ENCODE results near the gene EBI3. TPM values are rescaled to one million over a fixed set of nuclear protein-coding genes. Genes with fewer than 3 reads are reported as not detected.

Gene EBI3
- 0.10 TPM in 1 of 2 replicates, not detected in the other for total RNA-seq

DNA sequence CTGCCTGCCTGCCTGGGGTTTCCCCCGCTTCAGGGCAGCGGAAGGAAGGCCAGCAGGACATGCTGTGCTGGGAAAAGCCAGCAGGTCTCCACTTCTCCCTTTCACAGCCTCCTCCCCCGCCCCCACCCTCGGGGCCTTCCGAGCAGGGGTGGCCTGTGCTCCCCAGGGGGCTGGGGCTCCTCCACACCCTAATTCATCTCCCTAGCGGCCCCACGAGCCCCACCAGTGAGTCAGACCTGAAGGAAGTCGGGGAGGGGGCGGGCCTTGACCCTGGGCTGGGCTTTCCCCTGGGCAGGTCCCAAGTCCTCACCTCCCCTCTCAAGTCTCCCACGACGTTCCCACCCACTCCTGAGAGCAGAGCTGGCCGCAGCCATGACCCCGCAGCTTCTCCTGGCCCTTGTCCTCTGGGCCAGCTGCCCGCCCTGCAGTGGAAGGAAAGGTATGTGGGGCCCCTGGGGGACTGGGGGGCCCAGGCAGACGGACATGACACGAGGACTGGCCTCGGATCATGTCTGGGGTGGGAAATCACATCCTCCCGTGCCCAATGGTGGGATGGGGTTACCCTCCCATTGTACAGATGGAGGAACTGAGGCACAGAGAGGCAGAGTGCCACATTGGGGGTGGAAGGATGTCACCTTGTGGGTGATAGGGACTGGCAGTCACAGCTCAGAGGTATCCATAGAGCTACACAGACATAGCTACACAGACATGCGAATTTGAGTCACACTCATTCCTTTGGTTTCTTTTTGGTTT lies at the start of gene EBI3:
TSS of gene EBI3 (plus strand) at position 345 of the 753 bp plus-strand sequence. CDS start at position 373, 28 bp downstream.

DNA sequence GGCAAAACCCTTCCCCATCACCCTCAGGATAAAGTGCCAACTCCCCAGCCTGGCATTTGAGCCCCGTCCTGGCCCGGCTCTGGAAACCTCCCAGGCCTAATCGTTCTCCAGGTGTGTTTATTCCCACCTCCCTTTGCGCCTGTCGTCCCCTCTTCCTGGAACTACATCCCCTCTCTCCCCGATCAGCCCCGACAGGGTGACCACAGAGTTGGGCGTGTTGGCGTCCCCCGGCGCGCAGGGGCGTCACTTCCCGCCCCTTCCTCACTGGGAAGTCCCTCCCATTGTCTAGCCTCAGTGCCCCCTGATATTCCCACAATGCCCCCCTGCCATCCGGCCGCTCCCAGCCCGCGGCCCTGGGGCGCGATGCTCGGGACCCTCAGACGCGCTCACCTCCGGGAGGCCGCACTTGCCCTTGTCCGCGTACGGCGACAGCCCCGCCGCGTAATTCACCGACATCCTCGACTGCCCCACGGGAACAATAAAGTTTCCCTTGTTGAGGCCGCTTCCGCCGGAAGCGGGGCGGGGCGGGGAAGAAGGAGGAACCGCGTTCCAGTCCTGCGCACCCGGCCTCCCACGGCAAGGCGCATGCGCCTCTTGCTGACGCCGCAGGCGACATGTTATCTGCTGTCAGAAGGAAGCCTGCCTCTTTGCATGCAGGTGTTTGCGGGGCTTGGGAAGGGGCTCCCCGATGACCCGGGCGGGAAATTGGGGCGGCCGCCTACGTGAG lies 47.1 kb upstream of the EBI3 start, which contains the start of the genes ANKRD24 and SIRT6:
TSS of gene ANKRD24 (plus strand) at position 606 of the 727 bp plus-strand sequence. CDS start 3,737 bp downstream, outside the sequence.
TSS of gene SIRT6 (minus strand) at position 480 of the 727 bp plus-strand sequence. CDS start at position 456, 24 bp downstream.

DNA sequence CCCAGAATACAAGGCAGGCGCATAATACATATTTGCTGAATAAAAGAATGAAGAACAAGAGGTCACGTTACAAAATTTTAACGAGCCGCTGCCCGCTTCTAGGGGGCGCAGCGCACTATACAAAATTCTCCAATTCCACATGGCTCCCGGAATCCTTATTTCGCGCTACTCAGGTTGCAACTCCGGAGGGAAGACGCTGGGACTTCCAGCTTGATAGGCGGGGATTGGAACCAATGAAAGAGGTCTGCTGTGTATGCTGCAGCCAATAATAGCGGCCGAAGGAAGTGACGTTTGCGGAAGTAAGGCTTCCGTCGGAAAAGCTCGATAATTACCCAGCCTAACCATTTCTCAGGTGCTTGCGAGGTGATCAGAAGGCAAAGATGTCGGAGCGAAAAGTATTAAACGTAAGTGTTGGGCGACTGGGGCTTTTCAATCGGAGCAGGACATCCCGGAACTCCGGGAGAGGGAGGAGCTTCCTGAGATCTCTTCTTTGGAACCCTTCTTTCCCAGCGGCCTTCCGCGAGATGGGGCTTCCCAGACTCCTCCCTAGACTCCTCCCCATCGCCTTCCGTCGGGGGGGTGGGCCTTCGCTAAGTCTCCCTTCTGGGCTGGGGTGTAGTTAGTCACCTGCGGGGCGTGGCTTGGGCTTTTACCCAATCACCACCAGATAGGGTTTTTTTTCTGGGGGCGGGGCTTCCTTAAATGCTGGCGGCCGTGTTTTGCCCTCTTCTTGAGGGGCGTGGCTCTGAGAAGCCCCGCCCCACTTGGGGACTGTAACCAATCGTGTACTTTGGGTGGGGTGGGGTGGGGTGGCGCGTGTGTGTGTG lies 17.7 kb downstream of the EBI3 start, which contains the start of gene YJU2:
TSS of gene YJU2 (plus strand) at position 314 of the 827 bp plus-strand sequence. CDS start at position 381, 67 bp downstream.

DNA sequence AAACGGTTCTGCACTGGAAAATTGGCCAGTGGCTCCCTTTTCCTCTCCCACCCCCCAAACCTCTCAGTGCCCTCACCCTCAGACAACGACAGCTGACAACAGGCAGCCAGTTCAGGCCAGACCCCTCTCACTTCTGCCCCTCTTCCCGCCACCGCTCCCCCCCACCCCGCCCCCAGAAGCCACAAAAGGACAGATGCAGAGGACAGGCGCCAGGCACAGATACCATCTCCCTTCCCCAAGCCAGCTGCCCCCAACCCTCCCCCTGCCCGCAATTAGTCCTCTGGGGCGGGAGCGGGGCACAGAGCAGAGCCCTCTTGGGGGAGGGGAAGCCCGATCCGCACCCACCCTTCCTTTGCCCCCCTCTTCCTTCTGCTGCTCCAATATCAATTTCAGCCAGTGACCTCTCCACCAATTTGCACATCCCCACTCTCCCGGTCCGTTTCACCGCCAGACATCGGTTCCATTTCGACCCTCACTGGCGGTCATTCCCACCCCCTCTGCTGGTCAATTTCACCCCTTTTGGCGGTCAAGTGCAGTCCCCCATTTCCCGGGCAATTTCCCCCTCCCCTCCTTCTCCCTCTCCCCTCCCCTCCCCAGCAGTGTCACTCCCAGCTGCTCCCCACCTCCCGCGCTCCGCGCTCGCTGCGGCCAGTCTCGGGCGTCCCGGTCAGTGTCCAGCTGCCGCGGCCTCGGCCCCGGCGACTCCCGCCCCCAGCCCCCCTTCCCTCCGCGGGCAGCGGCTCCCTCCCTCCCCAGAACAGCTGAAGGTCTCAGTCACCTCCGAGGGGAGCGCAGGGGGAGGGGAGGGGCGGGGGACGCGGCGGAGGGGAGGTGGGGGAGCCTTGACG lies 49.3 kb downstream of the EBI3 start, which contains the start of gene SHD:
TSS of gene SHD (plus strand) at position 848 of the 848 bp plus-strand sequence. CDS start 798 bp downstream, outside the sequence.

Other genes starting within 250 kb of the EBI3 start
- 3,400 and 3,898 TPM in 2 replicates for gene EEF2, start 244.1 kb upstream of the EBI3 start, total RNA-seq
- gene PIAS4, start 221.8 kb upstream of the EBI3 start, total RNA-seq, result 18.6 and 28.7 TPM in 2 replicates
- 28.2 and 36.9 TPM in 2 replicates for gene ZBTB7A, start 162.6 kb upstream of the EBI3 start, total RNA-seq
- 128 and 137 TPM in 2 replicates for gene MAP2K2, start 105.4 kb upstream of the EBI3 start, total RNA-seq
- gene CREB3L3, start 75.9 kb upstream of the EBI3 start, total RNA-seq, result not detected in 2 replicates
- gene SIRT6, start 47.0 kb upstream of the EBI3 start, total RNA-seq, result 13.4 and 13.8 TPM in 2 replicates
- 2.1 and 2.5 TPM in 2 replicates for gene ANKRD24, start 46.8 kb upstream of the EBI3 start, total RNA-seq
- 9.7 and 12.1 TPM in 2 replicates for gene YJU2, start 17.6 kb downstream of the EBI3 start, total RNA-seq
- not detected in 2 replicates for gene SHD, start 49.7 kb downstream of the EBI3 start, total RNA-seq
- gene TMIGD2, start 72.9 kb downstream of the EBI3 start, total RNA-seq, result not detected in 2 replicates
- gene FSD1, start 75.1 kb downstream of the EBI3 start, total RNA-seq, result 7.8 and 10.4 TPM in 2 replicates
- gene STAP2, start 109.3 kb downstream of the EBI3 start, total RNA-seq, result 0.73 and 2.2 TPM in 2 replicates
- 3.9 and 6.9 TPM in 2 replicates for gene MPND, start 114.0 kb downstream of the EBI3 start, total RNA-seq
- 40.9 and 45.2 TPM in 2 replicates for gene SH3GL1, start 171.0 kb downstream of the EBI3 start, total RNA-seq
- 6.6 and 6.8 TPM in 2 replicates for gene CHAF1A, start 173.1 kb downstream of the EBI3 start, total RNA-seq
- gene UBXN6, start 228.3 kb downstream of the EBI3 start, total RNA-seq, result 88.3 and 94.6 TPM in 2 replicates
- 34.7 and 38.0 TPM in 2 replicates for gene HDGFL2, start 242.8 kb downstream of the EBI3 start, total RNA-seq

All from smooth muscle cell of the pulmonary artery (primary cell).